Activated B cell treated with CpG ODN at 0.5 μM for 24 hours (primary cell): Measurements from ENCODE around the gene SPTLC2. TPM values are rescaled to one million over a fixed set of nuclear protein-coding genes. Genes with fewer than 3 reads are reported as not detected.
A peak's percentile ranks its signal among the peaks of the same experiment; 100 is the strongest.

Experiments used
- ATAC-seq: fragments of 200-7000 bp; cut with Tn5 transposase; one replicate; pipeline ENCODE4 v1.10.0; 2021; ENCODE audit warnings: low read depth, mild to moderate bottlenecking, moderate library complexity
- CTCF ChIA-PET: fragments of 350-600 bp; sonication (Branson Sonifier 250); formaldehyde crosslinking; loops from one replicate; lab custom pipeline; 2021; ENCODE audit warnings: antibody characterized with exemption; lab: Charles Lee
- POLR2A ChIA-PET: fragments of 350-600 bp; sonication (Branson Sonifier 250); formaldehyde crosslinking; loops from one replicate; lab custom pipeline; 2021; ENCODE audit warnings: antibody characterized with exemption; lab: Charles Lee
- DNase-seq: peaks from one replicate; pipeline ENCODE4 v3.0.0; 2022
- H3K27ac Mint-ChIP-seq: one replicate; pipeline ENCODE4 v1.8.0; 2020; ENCODE audit warnings: mixed read lengths
- H3K27me3 Mint-ChIP-seq: one replicate; pipeline ENCODE4 v1.8.0; 2021; ENCODE audit warnings: mixed read lengths
- H3K36me3 Mint-ChIP-seq: one replicate; pipeline ENCODE4 v1.8.0; 2021; ENCODE audit warnings: low read depth, mixed read lengths
- H3K4me1 Mint-ChIP-seq: one replicate; pipeline ENCODE4 v1.8.0; 2021; ENCODE audit warnings: mixed read lengths
- H3K4me3 Mint-ChIP-seq: one replicate; pipeline ENCODE4 v1.8.0; 2020; ENCODE audit warnings: mild to moderate bottlenecking, mixed read lengths
- H3K9me3 Mint-ChIP-seq: one replicate; pipeline ENCODE4 v1.8.0; 2020; ENCODE audit warnings: mixed read lengths
- CTCF ChIP-seq: fragments of 200-600 bp; IDR thresholded peaks from one replicate; pipeline ENCODE4 v1.8.0; 2022; ENCODE audit warnings: antibody characterized with exemption, mild to moderate bottlenecking
- intact Hi-C: fragments of 100-400 bp; cut with micrococcal nuclease; formaldehyde crosslinking; loops from one replicate; pipeline ENCODE4 v1.15.1; 2024
- total RNA-seq: library from RNA; stranded (reverse); gene quantifications from 2 replicates; pipeline ENCODE4 v1.2.3, GENCODE V29; 2022

Gene SPTLC2
- total RNA-seq, 1 donor from 2014 or later = 43.8 TPM

GRCh38 chr14:77457522-77458248, 158.8 kb downstream of the SPTLC2 start, which contains the start of the genes AHSA1 and VIPAS39:
TSS of gene AHSA1 (plus strand) at chr14:77458093. CDS start at chr14:77458190, 97 bp downstream.
TSS of gene VIPAS39 (minus strand) at chr14:77457601. CDS start at chr14:77454102, 3,499 bp downstream.
- ATAC-seq = peak; percentile 93
- Mint-ChIP-seq H3K4me1 (peaks cover 30% of the 10 kb centered on the region), H3K27me3 (no peaks in the 10 kb centered on the region)

GRCh38 chr14:77457115-77457521, 159.3 kb downstream of the SPTLC2 start:
- H3K36me3 Mint-ChIP-seq = peaks cover 60% of the 10 kb centered on the region
- CTCF ChIA-PET = interaction anchor here (1.0 kb wide), 1 partner anchor 136 kb away, joined by 3 read pairs; the partner anchor contains the start of gene GSTZ1
- no peaks in the 10 kb centered on the region for H3K27me3 Mint-ChIP-seq
- peaks cover 30% of the 10 kb centered on the region for H3K4me1 Mint-ChIP-seq
- peak overlapping the region; percentile 100 for H3K4me3 Mint-ChIP-seq
- no peaks in the 10 kb centered on the region for H3K9me3 Mint-ChIP-seq
- ATAC-seq (no peak), DNase-seq (no peak)
- POLR2A ChIA-PET = interaction anchor here (0.6 to 3.5 kb wide), 7 partner anchors 80 to 644 kb away, joined by 3 to 32 read pairs (median 4); partner anchors contain the start of genes ANGEL1, GSTZ1, POMT2 and SAMD15
- peak overlapping the region; percentile 100 for H3K27ac Mint-ChIP-seq
- intact Hi-C loops = loop anchor here (1.0 to 10.0 kb wide), 10 partner anchors 40 to 1302 kb away; partner anchors contain the start of genes ADCK1, ALKBH1, GPATCH2L and GSTZ1
- TF ChIP-seq CTCF = no peak

More at GRCh38 chr14:77457522-77458248, 158.8 kb downstream of the SPTLC2 start, which contains the start of the genes AHSA1 and VIPAS39:
- peak within 1 kb of the TSS; percentile 100 for H3K27ac Mint-ChIP-seq
- intact Hi-C loops = loop anchor here (1.0 to 10.0 kb wide), 15 partner anchors 40 to 1303 kb away; partner anchors contain the start of genes ADCK1, ALKBH1, CIPC and GPATCH2L
- DNase-seq = peak; percentile 79
- POLR2A ChIA-PET = interaction anchor here (0.6 to 3.5 kb wide), 9 partner anchors 10 to 645 kb away, joined by 3 to 32 read pairs (median 4); partner anchors contain the start of genes ANGEL1, GSTZ1, POMT2 and SAMD15
- peaks cover 63% of the 10 kb centered on the region for H3K36me3 Mint-ChIP-seq
- no peaks in the 10 kb centered on the region for H3K9me3 Mint-ChIP-seq
- CTCF ChIA-PET = interaction anchor here (1.0 kb wide), 1 partner anchor 137 kb away, joined by 3 read pairs; the partner anchor contains the start of gene GSTZ1
- H3K4me3 Mint-ChIP-seq = peak within 1 kb of the TSS; percentile 100
- no peak for TF ChIP-seq CTCF

Other genes starting within 250 kb of the SPTLC2 start
- 29.9 and 31.3 TPM in 2 replicates for gene TMED8, start 239.5 kb downstream of the SPTLC2 start, total RNA-seq
- gene SAMD15, start 239.3 kb downstream of the SPTLC2 start, total RNA-seq = 0.71 and 1.00 TPM in 2 replicates
- gene NOXRED1, start 193.1 kb downstream of the SPTLC2 start, total RNA-seq = 0.27 and 1.0 TPM in 2 replicates
- 15.1 and 15.3 TPM in 2 replicates for gene VIPAS39, start 159.0 kb downstream of the SPTLC2 start, total RNA-seq
- 169 and 175 TPM in 2 replicates for gene AHSA1, start 158.5 kb downstream of the SPTLC2 start, total RNA-seq
- 0.07 TPM in 1 of 2 replicates, not detected in the other for gene ISM2, start 117.8 kb downstream of the SPTLC2 start, total RNA-seq
- gene ALKBH1, start 91.4 kb upstream of the SPTLC2 start, total RNA-seq = 14.4 and 18.0 TPM in 2 replicates
- gene SLIRP, start 91.5 kb upstream of the SPTLC2 start, total RNA-seq = 58.6 and 61.7 TPM in 2 replicates
- gene SNW1, start 144.5 kb upstream of the SPTLC2 start, total RNA-seq = 88.2 and 89.3 TPM in 2 replicates
- gene ADCK1, start 183.5 kb upstream of the SPTLC2 start, total RNA-seq = 8.6 and 10.4 TPM in 2 replicates